Measurements from ENCODE around the gene RNF123. TPM values are rescaled to one million over a fixed set of nuclear protein-coding genes. Genes with fewer than 3 reads are reported as not detected.
"Not testable (repeated sequence)": the region's sequence is repeated elsewhere in the genome, so short reads cannot be mapped to it uniquely, and the experiment has no call there.

Gene RNF123
- total RNA-seq, 1 donor from 2014 or later: 45.3 TPM

DNA sequence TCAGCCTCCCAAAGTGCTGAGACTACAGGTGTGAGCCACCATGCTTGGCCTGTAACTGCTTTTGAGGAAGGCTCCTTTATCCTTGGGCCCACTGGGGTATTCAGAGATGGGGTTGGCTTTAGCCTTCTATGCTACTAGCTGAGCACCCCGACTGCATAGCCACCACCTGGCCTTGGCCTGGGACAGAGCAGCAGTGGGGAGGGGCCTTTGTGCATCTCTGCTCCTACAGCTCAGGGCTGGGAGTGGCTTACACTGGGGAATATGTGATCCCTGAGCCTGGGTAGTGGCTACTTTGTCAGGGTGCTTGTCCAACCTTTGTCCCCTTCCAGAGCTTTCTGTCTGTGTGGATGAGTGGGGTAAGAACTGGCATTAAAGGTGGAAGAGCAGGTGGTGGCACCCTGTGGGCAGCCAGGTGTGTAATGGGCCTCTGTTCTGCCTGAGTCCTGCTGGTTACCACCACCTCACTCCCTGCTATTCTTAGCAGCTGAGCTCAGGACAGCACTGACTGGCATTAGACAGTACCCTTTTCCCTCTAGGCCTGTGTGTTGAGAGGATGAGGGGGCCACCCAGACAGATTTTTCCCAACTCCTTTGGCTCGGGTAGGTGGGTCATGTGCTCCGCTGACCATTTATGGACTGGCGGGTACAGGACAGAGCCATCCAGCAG, 6.1 kb downstream of the RNF123 start:
- intact Hi-C loops (cut with micrococcal nuclease); DNase-seq: not testable (repeated sequence)
- ATAC-seq: peak; percentile 82

- intact Hi-C loops (cut with micrococcal nuclease): no loop called here
- ATAC-seq (peak; percentile 11), DNase-seq (no peak)
Observed at GRCh38 chr3:49699281-49699979, 10.1 kb downstream of the RNF123 start.

GRCh38 chr3:49700014-49700413, 10.7 kb downstream of the RNF123 start:
- DNase-seq (no peak), ATAC-seq (no peak)
- intact Hi-C loops (cut with micrococcal nuclease): no loop called here

DNA sequence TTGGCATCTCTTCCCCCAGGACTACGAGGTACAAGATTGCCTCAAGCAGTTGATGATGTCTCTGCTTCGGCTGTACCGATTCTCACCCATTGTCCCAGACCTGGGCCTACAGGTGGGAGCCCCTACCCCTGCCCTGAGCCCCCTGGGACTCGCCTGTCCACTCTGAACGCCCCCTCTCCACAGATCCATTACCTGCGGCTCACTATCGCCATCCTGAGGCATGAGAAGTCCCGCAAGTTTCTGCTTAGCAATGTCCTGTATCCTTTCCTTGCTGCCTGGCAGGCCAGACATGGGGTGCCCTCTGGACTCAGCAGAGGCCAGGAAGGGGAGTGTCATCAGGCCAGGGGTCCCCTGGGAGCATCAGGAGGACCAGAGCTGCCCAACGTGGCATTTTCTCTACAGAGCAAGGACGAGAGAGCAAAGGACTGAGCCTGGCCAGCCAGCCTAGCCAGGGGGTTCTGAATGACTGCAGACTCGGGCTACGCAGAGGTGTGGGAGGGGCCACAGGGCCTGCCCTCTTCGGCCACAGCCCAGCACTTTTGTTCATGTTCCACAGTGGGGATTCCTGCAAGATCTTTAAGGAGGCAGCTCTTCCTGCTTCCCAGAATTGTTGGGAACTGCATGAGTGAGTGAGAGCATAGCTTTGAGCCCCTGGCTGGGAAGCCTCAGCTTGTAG, 11.2 kb downstream of the RNF123 start:
- DNase-seq (no peak), ATAC-seq (no peak)
- intact Hi-C loops (cut with micrococcal nuclease): no loop called here

GRCh38 chr3:49701388-49702077, 12.2 kb downstream of the RNF123 start:
- intact Hi-C loops (cut with micrococcal nuclease): no loop called here
- DNase-seq (no peak), ATAC-seq (no peak)

GRCh38 chr3:49702672-49703071, 13.3 kb downstream of the RNF123 start:
- DNase-seq (no peak), ATAC-seq (no peak)
- intact Hi-C loops (cut with micrococcal nuclease): no loop called here

DNA sequence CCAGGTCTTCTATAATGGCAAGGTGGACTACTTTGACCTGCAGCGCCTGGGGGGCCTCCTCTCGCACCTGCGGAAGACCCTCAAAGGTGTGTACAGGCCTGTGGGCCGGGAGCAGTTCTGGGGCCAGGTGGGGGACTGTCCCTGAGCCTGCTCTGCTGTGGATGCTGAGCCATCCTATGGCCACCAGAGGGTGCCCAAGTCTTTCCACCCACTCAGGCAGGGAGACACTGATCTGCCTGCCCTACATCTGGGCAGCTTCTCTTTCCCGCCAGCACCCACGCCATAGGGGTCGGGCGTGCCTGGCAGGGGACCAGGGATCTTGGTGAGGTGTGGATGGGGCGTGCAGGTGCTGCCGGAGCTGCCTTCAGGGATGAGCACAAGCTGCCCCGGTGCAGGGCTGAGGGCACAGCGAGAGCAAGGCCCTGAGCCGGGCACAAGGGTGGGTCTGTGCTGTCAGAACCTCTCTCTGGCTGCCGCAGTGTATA, 14.1 kb downstream of the RNF123 start:
- DNase-seq: peak; percentile 68
- intact Hi-C loops (cut with micrococcal nuclease): no loop called here
- peak; percentile 72 for ATAC-seq

- ATAC-seq (no peak), DNase-seq (no peak)
- intact Hi-C loops (cut with micrococcal nuclease): no loop called here
Observed at GRCh38 chr3:49703956-49704355, 14.6 kb downstream of the RNF123 start.

DNA sequence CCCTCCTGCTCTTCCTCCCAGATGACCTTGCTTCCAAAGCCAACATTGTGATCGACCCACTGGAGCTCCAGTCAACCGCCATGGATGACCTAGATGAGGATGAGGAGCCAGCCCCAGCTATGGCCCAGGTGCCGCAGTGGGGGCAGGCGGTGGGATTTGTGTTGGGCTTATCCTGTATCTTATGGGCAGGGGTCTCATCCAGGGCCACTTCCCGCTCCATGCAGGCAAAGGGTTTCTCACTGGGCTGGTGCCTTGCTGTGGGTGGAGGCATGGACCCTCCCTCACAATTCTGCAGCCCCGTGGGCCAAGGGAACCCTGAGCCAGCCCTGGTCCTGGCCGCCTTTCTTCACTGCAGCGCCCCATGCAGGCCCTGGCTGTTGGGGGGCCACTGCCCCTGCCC, 15.3 kb downstream of the RNF123 start:
- ATAC-seq (no peak), DNase-seq (no peak)
- intact Hi-C loops (cut with micrococcal nuclease): no loop called here

DNA sequence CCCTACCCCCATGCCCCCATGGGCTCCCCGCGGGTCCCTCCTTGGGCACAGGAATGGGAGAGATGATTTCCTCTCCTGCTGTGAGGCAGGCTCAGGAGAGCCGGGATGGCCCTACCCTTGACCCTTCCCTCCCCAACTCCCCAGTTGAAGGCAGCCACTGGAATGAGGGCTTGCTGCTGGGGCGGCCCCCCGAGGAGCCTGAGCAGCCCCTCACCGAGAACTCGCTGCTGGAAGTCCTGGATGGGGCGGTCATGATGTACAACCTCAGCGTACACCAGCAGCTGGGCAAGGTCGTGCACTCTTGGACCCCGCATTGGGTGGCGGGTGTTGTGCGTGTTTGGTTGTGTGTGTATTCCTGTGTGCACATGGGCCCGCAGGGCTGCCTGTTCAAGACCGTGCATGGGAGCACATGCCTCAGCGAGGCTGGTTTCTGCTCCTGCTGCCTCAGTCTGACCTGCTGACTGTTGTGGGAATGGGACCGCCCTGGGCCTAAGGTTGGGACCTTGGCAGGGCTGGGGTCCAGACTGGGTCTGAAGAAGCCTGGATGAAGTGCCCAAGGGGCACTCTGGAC, 16.1 kb downstream of the RNF123 start:
- ATAC-seq (no peak), DNase-seq (peak; percentile 28)
- intact Hi-C loops (cut with micrococcal nuclease): no loop called here

- intact Hi-C loops (cut with micrococcal nuclease): no loop called here
- peak; percentile 17 for DNase-seq
- no peak for ATAC-seq
Observed at GRCh38 chr3:49706456-49707112, 17.2 kb downstream of the RNF123 start.

DNA sequence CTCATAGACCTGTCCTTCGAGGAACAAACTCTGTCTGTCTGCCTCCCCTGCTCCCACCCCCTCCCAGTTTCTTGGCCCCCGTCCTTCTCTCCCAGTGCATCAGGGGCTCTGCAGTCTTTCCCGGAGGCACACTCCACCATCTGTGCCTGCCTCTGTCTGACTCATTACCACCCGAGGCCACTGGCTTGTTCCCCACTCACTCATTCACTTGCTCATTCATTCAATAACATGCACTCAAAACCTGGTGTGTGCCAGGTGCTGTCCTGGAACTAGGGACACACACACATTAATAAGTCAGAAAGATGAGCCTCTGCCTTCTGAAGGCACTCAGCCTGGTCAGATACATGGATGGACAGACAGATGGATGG, 17.7 kb downstream of the RNF123 start:
- ATAC-seq (no peak), DNase-seq (no peak)
- intact Hi-C loops (cut with micrococcal nuclease): no loop called here

DNA sequence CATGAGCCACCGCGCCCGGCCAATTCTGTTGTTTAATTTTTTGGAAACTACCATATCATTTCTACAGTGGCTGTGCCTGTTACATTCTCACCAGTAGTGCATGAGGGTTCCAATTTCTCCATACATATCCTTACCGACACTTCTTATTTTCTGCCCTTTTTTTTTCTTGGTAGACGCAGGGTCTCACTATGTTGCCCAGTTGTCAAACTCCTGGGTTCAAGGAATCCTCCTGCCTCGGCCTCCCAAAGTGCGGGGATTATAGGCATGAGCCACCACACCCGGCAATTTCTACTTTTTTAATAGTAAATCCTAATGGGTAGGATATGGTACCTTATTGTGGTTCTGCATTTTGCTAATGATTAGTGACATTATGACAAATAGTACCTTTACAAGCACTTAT, 20.5 kb downstream of the RNF123 start:
- intact Hi-C loops (cut with micrococcal nuclease): no loop called here
- ATAC-seq: no peak
- no peak for DNase-seq

- DNase-seq: peak; percentile 12
- no peak for ATAC-seq
- intact Hi-C loops (cut with micrococcal nuclease): no loop called here
Observed at GRCh38 chr3:49711489-49711888, 22.1 kb downstream of the RNF123 start.

DNA sequence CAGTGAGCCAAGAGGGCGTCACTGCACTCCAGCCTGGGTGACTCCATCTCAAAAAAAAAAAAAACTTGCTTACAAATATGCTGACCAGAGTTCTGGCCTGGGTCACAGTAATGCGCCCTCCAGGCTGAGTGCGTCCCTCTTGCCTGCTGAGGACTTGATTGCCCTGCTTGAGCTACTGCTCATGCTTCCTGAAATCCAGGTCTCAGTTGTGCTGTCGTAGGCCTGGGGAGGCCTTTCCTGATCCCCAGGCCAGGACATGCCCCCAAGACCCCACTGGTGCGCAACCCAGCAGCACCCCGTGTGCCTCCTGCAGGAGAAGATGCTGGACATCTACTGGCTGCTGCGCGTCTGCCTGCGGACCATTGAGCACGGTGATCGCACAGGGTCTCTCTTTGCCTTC, 22.8 kb downstream of the RNF123 start:
- no peak for ATAC-seq
- intact Hi-C loops (cut with micrococcal nuclease): no loop called here
- DNase-seq: peak; percentile 19

DNA sequence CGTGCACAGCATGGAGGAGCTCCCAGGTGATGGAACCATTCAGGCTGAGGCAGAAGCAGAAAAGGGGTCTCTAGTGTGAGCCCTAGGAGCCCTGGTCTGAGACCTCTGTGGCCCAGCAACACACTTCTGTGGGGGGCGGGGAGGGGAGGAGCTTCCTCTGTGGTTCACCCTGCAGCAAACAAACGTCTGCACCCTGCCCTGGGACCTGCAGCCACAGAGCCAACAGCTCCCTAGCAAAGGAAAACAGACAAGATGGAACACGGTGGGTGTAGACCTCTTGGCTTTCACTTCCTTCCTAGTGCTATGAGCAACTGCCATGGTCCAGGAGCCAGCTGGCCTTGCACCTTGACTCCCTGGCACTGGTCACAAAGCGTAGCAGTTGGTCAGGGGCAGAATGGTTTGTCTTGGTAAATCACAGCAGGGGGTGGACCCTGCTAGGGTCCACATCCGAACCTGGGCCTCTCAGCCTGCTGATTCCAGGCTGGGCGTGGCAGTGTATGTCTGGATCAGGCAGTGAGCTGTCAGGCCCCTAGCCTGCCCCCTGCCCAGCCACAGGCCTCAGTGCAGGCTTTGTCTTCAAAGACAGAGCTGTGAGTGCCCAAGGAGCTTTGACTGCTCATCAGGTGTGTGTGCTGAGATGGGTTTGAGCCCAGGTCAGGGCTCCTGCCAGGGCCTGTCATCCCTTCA, 23.4 kb downstream of the RNF123 start:
- intact Hi-C loops (cut with micrococcal nuclease): no loop called here
- DNase-seq: peak; percentile 20
- ATAC-seq: no peak

DNA sequence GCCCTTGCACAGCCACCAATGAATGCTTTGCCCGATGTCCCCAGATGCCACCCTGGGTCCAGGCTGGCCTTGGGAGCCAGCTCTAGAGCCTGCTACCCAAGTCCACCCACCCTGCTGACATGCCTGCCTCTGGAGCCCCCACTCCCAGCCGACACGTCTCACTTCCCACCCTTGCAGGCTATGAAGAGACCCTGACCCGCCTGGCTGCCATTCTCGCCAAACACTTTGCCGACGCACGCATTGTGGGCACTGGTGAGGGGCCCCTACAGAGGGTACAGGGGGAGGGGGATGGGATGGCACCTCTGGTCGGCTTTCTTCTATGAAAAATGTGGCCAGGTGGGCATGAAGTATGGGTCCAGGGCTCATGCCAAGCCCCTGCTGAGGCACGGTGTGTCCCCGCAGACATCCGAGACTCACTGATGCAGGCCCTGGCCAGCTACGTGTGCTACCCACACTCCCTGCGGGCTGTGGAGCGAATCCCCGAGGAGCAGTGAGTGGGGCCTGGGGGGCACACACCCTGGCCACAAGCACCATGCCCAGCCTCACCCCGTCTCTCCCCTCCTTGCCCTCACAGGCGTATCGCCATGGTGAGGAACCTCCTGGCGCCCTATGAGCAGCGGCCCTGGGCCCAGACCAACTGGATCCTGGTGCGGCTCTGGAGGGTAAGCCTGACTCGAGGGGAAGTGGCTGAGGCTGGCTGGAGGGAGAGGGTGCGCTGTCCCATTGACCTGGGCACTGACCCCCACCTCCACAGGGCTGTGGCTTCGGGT, 24.2 kb downstream of the RNF123 start:
- ATAC-seq (no peak), DNase-seq (peak; percentile 23)
- intact Hi-C loops (cut with micrococcal nuclease): no loop called here

Measured in left ventricle myocardium superior (tissue), 1 donor.